OCI-LY7 (cell line): ENCODE measurements around the gene SERGEF.

Experiments
- EZH2phosphoT487 ChIP-seq: fragments of 200-600 bp; sonication (generic); IDR thresholded peaks from 2 replicates; pipeline ENCODE4 v1.6.1; 2018; ENCODE audit warnings: low read depth, borderline replicate concordance, mild to moderate bottlenecking, mixed run types, antibody characterized with exemption, low read length, moderate library complexity, mixed read lengths
- TF ChIP-seq, protein P1 (sequence below): fragments of 200-600 bp; sonication (generic); conservative IDR thresholded peaks from 2 replicates; pipeline ENCODE4 v1.5.1; 2014; ENCODE audit warnings: mild to moderate bottlenecking, antibody characterized with exemption, low read length, moderate library complexity, mixed read lengths

- TF ChIP-seq, protein P1, sequence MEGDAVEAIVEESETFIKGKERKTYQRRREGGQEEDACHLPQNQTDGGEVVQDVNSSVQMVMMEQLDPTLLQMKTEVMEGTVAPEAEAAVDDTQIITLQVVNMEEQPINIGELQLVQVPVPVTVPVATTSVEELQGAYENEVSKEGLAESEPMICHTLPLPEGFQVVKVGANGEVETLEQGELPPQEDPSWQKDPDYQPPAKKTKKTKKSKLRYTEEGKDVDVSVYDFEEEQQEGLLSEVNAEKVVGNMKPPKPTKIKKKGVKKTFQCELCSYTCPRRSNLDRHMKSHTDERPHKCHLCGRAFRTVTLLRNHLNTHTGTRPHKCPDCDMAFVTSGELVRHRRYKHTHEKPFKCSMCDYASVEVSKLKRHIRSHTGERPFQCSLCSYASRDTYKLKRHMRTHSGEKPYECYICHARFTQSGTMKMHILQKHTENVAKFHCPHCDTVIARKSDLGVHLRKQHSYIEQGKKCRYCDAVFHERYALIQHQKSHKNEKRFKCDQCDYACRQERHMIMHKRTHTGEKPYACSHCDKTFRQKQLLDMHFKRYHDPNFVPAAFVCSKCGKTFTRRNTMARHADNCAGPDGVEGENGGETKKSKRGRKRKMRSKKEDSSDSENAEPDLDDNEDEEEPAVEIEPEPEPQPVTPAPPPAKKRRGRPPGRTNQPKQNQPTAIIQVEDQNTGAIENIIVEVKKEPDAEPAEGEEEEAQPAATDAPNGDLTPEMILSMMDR: no peak
- TF ChIP-seq EZH2phosphoT487: no peak
Measured at GRCh38 chr11:18000760-18001159, 12.1 kb downstream of the SERGEF start.
